HG03108 (cell line): ENCODE results near the gene NFKBIB.
"Not testable (repeated sequence)": the region's sequence is repeated elsewhere in the genome, so short reads cannot be mapped to it uniquely, and the experiment has no call there.

Experiments
- ATAC-seq: cut with Tn5 transposase; IDR thresholded peaks from one replicate; pipeline ENCODE4 v1.9.1; 2021; ENCODE audit warnings: moderate library complexity; ENCODE audit not compliant: unreplicated experiment

NFKBIB gene

GRCh38 chr19:38873400-38873799 is 26.4 kb upstream of the NFKBIB start:
- not testable (repeated sequence) for ATAC-seq

DNA sequence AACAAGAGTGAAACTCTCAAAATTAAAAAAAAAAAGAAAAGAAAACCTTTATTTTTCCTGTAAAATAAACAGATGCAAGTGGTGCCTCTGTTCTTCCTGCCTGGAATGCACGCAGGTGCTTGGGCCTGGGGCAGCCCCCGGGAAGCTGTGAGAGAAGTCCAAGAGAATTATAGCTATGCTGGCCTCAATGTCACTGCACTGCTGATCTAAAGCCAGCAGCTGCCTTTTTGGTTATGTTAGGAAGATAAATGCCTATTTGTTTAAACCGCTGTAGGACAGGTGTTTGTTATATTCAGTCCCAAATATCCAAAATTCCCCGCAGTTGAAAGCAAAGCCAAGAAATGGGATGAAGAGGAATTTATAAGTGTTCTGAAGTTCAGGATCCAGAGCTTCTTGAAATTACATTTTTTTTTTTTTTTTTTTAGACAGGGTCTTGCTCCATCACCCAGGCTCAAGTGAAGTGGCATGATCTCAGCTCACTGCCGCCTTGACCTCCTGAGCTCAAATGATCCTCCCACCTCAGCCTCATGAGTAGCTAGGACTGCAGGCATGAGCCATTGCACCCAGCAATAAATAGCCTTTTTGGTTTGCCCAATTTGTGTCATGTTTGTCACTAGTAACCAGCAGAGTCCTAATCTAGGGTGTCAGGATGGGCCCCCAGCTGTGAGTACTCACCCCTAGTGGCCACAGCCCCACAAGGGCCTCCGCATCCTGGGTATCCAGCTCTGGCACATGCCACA is 23.9 kb upstream of the NFKBIB start:
- no peak for ATAC-seq

- peak; percentile 74 for ATAC-seq
Observed at GRCh38 chr19:38877781-38878574, 21.8 kb upstream of the NFKBIB start, which contains the start of gene RINL. TSS of gene RINL (minus strand) at chr19:38878275. CDS start at chr19:38876742, 1,533 bp downstream.

DNA sequence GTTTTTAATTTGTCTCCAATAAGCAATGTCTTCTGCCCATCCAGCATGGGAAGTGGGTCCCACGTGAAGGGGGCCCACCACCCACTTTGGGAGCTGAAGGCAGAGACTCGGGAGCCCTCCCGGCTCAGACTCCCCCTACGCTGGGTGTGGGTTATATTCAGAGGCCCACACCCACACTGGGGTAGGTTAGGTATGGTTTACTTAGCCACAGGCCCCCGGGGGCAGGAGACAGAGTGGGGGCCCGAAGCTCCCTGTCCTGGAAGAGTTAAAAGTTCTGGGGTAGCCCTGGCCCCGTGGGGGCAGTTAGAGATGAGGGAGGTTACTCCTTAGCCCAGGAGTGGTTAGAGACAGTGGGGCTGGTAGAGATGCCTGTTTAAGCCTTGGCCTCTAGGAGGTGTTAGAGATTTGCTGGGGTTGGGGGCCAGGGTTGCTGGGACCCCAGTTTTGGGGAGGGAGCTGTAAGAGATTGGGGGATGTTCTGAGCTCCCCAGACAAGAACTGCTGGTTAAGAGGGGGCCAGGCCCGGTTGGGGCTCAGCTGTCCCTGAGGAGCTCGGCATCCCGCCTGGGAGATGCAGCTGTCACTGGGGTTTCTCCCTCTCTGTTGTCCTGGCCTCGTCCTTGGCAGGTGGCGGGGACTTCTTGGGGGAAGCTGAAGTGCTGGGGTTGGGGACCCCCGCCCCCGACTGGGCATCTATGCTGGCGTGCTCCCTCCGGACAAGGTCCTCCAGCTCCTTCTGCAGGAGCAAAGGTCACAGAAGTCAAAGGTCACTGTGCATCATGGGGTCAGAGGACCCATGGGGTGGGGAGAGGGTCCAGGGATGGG is 21.0 kb upstream of the NFKBIB start:
- ATAC-seq: no peak

GRCh38 chr19:38879400-38879751 is 20.4 kb upstream of the NFKBIB start:
- no peak for ATAC-seq

GRCh38 chr19:38880076-38880881 is 19.5 kb upstream of the NFKBIB start:
- ATAC-seq: no peak

DNA sequence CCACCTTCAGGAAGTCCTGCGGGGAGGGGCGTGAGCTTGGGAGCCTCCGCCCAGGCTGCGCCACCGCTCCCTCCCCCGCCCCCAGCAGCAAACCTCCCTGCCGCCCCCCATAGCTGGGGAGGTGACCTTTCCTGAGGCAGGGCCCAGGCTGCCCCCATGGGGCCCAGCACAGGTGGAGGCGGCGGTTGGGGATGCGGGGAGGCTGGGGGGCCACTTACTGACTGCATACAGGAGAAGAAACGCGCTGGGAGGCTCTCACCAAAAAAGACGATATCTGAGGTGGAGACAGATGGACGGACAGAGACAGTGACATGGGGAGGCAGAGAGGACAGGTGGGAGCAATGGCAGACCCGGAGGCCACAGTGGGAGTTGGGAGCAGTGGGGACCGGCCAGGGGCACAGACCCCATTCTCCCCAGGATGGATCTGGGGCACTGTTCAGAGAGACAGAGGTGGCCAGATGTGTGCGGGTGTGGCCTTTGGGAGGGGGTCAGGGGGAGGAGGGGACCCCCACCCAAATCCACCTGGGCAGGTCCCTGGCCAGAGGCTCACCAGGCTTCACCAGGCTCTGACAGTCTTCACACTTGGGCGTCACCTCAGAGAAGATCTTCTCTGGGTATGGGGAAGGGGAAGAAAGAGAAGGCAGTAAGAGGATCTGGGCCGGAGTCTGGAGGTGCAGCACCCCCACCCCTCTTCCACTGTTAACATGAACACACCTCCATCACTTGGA is 18.7 kb upstream of the NFKBIB start:
- no peak for ATAC-seq

DNA sequence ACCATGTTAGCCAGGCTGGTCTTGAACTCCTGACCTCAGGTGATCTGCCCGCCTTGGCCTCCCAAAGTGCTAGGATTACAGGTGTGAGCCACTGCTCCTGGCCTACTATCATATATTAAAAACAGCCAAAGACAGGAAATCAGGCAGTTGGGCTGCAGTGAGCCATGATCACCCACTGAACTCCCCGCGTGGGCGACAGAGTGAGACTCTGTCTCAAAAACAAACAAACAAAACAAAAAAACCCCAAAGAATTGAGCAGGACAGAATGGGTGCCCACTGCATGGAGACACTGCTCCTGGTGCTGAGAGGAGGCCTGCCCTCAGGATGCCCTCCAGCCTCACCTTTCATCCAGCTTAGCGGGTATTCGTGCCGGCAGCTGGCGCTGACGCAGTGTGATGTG is 16.5 kb upstream of the NFKBIB start:
- ATAC-seq: no peak

DNA sequence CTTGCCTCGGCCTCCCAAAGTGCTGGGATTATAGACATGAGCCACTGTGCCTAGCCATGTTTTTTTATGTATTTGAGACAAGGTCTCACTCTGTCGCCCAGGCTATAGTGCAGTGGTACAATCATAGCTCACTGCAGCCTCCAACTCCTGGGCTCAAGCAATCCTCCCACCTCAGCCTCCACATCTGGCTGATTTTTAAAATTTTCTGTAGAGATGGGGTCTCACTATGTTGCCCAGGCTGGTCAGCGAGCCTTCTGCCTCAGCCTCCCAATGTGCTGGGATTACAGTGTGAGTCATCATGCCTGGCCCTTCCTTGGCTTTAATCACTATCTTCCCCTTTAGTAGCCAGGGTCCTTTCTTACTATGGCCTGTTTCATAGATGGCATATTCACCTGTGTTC is 15.1 kb upstream of the NFKBIB start:
- ATAC-seq: not testable (repeated sequence)

GRCh38 chr19:38888876-38889275 is 10.9 kb upstream of the NFKBIB start:
- ATAC-seq: no peak

DNA sequence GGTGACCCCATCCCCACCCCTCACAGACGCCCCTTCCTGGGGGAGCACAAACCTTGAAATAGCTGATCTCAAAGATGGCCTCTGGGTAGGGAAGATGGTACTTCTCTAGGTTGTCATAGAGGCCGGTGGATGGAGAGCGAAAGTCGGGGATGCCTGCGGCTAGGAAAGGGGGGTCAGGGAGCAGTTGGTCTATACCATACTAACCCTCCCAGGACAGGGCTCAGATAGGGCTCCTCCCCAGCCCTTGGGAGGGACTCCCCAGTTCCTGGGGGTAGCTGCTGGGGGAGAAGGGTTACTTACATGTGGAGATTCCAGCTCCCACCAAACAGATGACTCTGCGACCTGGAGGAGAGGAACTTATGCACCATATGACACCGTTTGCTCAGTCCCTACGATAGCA is 10.0 kb upstream of the NFKBIB start:
- no peak for ATAC-seq

DNA sequence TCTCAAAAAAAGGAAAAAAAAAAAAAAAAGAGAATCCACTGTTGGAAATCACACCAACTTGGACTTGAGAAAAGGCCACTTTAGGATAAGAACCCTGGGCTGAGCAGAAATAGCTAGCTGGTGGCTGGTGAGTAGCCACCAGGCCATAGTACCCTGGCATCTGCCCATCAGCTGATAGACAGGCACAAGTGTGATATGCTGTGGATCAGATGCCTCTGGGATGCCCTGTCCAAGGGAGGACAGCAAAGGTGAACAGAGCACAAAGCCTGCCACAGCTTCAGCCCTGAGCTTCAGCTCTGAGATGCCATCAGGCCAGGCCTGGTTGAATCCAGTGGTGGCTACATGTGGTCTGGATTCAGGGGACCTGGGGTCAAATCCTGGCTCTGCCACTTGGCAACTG is 9.1 kb upstream of the NFKBIB start:
- ATAC-seq: no peak

DNA sequence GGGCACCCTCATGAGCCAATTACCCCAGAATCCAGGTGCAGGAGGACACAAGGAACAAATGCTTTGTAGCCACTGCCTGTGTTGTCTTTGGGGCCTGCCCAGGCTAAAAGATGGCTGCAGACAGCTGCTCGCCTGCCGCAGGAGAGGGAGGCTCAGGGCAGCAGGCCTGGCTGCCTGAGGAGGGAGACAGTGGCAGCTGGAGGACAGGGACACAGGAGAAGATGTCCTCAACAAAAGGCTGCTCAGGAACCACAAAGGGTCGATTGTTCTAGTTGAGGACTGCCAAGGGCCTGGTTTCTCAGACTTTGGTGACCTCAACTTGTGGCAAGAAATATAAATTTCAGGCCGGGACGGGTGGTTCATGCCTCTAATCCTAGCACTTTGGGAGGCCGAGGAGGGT is 8.0 kb upstream of the NFKBIB start:
- no peak for ATAC-seq

- ATAC-seq: no peak
Observed at GRCh38 chr19:38892841-38893240, 6.9 kb upstream of the NFKBIB start.

DNA sequence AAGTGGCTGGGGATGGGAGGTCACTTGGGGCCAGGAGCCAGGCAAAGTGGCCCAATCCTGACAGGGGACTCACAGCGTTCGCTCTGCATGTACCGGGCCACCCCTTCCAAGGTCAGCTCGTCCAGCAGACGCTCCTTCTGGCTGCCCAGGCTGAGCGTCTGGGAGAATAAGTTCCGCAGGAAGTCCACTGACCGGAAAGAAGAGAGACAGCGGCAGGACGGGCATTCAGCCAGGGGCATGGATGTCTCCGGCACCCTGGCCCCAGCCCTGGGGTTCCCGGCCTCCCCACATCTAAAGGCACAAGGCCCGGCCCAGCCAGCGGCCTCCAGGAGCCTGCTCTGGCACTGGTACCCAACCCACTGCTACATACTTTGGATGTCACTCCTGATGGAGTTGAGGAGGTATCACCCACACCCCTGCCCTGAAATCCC is 6.4 kb upstream of the NFKBIB start:
- ATAC-seq: no peak

DNA sequence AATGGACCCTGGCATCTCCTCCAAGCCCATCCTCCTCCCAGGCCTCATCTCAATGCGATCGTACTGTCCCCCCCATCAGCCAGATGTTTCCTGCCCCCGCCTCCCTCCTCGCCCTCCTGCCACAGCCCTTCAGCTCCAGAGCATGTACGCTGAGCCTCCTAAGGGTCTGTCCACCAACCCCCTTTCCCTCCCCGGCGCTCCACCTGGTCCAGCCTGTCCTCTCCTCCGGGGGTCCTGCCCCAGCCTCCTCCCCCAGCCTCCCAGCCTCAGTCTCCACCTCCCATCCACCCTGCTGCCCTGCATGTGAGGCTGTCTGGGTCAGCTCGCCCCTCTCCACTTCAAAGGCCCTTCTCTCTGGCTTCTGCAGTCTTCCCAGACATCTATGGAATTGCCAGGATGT is 4.8 kb upstream of the NFKBIB start:
- ATAC-seq: no peak

- ATAC-seq: no peak
Observed at GRCh38 chr19:38898788-38899446, 852 bp upstream of the NFKBIB start.

GRCh38 chr19:38900202-38900629 is 447 bp downstream of the NFKBIB start:
- ATAC-seq: no peak

- no peak for ATAC-seq
Observed at GRCh38 chr19:38900743-38901190, 998 bp downstream of the NFKBIB start.
